NAMALWA (cell line): ENCODE results near the gene ADGRG1.
"Not testable (repeated sequence)": the region's sequence is repeated elsewhere in the genome, so short reads cannot be mapped to it uniquely, and the experiment has no call there.

Experiments
- DNase-seq: peaks from one replicate; pipeline ENCODE4 v3.0.0-alpha.2; 2015; ENCODE audit warnings: low spot score

The ADGRG1 gene

DNA sequence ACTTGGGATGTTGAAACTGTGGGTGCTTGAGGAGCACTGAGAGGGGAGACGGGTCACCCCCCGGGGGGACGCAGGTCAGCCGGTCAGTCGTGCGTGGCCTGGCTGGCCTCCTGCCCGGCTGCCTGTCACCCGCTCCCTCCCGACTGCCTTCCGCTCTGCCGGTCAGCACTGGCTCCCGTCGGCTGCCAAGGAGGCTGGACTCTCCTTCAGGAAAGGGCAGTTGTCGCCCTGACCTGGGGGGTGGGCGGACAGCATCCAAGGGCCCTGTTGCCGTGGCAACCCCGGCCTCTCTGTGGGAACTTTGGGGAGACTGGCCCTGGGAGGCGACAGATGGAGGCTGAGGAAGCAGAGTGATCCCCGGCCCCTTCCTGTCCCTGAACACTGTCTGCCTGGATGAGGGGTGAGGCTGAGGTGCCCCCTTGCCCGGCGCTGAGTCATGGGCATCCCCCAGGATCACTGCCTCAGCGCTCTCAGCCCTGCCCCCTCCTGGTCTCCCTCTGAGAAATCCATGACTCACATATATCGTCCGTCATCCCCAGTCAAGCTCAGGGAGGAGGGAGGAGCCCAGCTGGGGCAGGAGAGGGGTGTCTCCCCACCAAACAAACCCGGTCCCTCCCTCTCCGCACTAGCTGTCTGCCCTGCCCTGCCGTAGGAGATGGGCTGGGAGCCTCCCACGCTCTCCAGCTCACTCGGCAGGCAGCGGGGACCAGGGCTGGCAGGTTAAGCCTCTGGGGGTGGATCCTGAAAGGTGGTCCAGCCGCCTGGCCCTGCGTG, at the start of gene ADGRG1:
Gene ADGRG1, plus strand, starts transcription at position 623 of the 774 bp plus-strand sequence. CDS start 21,658 bp downstream, outside the sequence.
- no peak for DNase-seq

DNA sequence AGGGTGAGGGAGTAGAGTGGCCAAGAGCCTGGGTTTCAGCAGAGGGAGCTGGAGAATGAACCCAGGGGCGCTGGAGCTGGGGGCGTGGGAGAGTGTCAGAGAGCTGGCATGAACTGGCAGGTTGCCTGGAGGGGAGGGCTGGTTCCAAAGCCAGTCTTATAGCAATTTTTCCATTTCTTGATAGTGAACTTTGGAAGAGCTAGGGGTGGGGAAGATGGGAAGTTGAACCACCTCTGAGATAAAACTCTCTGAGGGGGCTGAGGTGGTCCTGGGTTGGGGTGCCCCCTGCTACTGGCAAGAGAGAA, 49.1 kb upstream of the ADGRG1 start:
- DNase-seq: no peak

DNA sequence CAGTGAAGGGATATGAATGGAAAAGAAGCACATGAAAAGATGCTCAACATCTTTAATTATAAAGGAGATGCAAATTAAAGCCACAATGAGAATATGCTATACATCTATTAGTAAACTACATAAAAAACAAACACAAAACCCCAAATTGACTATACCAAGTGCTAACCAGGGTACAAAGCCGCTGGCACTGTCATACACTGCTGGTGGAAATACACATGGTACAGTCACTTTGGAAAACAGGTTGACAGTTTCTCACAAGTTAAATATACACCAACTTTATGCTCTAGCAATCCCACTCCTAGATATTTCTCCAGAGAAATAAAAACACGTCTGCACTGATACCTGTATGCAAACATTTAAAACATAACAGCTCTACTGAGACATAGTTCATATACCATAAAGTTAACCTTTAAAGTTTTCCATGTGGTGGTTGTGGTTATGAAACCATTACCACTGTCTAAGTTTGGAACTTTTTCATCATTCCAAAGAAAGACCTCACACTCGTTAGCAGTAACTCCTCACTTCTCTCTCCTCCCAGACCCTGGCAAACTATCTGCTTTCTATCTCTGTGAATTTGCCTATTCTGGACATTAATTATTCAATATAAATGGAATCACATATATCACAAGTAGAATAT, 43.3 kb upstream of the ADGRG1 start:
- no peak for DNase-seq

DNA sequence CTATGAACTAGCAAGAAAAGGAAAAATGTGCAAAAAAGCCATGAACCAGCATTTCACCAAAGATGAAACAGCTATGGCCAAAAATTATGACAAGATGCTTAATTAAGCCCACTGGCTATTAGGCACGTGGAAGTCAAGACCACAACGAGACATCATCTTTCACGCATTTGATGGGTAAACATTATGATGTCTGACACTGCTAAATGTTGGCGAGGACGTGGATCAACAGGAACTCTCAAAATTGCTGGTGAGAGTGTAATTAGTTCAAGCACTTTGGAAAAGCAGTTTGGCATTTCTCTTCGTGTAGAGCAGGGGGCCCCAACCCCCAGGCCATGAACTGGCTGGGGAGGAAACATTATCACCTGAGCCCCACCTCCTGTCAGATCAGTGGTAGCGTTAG, 39.6 kb upstream of the ADGRG1 start:
- DNase-seq: no peak

DNA sequence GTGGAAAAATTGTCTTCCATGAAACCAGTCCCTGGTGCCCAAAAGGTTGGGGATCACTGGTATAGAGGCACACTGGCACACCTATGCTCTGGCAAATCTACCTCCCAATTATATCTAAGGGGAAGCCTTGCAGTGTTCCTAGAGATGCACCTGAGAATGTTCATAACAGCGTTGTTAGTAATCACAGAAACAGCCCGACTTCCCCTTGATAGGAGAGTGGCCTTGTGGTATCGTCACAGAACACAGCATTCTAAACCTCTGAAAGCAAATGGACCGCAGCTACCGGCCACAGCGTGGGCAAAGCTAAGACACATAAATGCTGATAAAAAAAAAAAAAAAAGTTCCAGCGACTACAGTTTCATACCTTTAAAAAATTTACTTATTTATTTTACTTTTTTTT, 39.1 kb upstream of the ADGRG1 start:
- no peak for DNase-seq

DNA sequence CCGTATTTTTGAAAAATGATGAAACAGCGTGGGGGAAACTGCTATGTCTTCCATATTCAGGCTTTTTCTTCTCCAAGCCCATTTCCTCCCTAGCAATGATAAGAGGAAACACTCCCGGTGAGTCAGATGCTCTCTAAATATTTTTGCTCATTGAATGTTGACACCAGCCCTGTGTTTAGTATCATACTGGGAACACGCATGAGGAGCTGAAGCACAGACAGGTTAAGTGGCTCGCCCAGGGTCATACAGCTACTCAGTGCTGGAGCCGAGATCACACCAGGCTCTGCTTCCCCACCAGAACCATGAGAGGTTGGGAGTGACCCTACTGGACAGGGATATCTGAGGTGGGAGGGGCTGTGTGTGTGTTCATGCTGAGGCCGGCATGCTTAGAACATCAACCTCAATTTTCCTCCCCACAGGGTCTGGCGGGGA, 37.8 kb upstream of the ADGRG1 start:
- no peak for DNase-seq

DNA sequence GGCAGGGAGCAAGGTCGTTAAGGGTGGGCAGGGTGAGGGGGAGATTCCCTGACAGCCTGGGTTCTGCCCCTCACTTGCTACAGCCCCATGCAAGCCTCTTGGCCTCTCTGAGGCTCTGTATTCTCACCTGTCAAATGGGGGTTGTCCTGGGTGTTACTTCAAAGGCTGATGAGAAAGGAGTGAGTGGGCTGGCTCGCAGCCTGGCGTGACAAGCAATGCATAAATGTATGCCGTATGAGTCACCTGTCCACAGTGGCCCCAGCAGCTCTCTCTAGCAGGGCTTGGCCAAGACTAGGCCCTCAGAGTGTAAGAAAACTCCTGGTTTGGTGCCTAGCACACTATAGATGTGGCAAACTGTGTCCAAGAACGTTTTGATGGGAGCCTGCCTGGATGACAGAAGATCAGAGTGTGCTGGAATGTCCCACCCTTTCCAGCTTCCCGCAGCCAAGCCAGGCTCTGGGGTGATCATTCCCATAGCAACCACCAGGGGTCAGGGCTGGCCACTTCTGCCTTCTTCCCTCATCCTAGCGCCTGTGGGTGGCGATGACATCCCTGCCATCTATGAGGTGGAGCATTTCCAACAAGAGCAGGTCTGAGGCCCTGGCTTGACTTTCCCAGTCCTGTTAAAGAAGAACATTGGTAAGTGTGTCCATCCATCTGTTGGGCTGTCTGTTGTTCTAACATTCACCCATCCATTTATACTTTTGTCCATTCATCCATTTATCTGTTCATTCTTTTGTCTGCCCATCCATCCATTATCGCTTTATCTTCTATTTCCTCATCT, 37.2 kb upstream of the ADGRG1 start:
- peak; percentile 69 for DNase-seq

DNA sequence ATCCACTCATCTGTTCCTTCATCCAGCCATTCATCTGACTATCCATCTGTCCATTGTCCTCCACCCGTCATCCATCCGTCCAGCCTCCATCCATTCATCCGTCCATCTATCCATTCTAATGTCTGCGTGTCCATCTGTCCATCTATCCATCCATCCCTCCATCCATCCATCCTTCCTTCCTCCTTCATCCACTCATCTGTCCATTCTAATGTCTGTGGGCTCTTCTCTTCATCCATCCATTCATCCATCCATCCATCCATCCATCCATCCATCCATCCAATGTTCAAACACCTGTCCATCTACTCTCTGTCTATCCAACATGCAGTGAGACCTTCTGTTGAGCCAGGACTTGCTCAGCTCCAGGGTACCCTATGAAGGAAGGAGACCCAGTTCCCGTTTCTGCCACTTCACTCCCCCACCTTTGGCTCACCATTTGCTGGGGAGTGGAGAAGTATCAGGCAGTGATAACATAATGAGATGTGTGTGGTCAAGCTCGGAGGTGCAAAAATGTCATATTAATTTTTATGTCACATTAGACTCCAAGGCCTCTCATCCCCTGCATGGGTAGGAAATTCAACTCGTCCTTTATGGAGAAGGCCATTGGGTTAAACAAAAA, 36.5 kb upstream of the ADGRG1 start:
- no peak for DNase-seq

DNA sequence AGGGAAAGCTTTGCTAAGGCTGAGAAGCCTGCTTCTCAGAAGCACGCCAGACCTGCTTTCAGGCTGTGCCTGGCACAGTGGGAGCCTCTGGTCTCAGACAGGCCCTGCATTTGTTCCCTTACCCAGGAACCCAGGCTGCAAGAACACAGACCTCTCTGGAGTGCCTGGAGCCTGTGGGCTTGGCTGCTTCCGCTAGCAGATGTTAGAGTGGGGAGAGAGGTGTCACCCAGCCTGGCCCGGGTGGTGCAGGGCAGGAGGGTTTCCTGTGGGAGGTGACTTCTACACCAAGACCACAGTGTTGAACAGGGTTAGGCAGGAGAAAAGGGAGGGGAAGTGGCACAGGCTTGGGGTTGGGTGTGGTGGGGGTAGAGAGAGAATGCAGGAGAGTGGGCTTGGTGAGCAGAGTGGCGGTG, 35.8 kb upstream of the ADGRG1 start:
- no peak for DNase-seq

DNA sequence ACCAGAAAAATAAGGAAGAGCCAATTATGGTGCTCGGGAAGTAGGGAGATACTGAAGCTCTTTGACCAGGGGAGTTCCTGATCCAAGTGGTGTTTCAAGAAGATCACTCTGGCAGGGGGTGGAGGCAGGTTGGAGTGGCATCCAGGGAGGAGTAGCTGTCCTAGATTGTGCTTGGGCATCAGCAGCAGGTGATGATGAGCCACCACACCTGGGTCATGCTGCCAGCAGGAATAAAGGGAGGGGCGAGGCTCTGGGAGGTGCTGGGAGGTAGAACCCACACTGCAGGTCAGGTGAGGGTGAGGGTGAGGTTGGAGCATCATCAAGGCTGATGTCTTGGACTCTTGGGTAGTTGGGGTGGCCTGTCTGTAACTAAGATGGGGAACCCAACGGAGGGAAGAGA, 35.4 kb upstream of the ADGRG1 start:
- DNase-seq: no peak

DNA sequence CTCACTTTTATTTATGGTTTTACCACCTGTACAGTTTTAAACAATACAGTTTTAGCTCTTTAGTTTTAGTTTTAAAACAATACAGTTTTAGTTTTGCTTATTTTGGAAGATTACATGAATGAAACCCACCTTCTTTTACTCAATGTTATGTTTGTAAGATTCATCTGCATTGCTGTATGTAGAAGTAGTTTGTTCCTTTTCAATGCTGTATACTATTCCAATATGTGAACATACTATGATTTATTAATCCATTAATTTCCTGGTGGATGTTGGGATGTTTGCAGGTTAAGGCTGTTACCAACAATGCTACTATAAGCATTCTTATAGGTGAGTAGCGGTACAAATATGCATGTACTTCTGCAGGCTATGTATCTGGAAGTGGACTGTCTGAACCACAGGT, 34.4 kb upstream of the ADGRG1 start:
- no peak for DNase-seq

DNA sequence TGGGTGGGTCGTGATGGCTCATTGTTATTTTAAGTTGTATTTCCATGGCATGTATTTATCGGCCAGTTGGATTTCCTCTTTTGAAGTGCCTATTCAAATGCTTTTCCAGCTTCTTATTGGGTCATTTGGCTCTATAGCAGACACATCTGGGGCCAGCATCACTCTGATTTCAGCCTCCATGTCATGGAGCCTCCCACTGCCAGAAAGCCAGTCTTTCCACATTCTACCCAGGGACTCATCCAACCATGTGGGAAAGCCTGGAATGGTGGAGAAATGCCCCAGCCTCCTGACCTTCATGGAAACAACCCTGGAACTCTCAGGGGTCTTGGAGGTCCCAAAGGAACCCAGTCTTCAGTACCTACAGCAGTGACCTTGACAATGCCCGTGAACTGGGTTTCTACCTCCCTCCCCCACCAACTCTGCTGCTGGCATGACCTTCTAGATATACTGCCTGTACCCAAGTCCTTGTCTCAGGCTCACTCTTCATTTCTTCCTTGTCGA, 33.8 kb upstream of the ADGRG1 start:
- DNase-seq: no peak

DNA sequence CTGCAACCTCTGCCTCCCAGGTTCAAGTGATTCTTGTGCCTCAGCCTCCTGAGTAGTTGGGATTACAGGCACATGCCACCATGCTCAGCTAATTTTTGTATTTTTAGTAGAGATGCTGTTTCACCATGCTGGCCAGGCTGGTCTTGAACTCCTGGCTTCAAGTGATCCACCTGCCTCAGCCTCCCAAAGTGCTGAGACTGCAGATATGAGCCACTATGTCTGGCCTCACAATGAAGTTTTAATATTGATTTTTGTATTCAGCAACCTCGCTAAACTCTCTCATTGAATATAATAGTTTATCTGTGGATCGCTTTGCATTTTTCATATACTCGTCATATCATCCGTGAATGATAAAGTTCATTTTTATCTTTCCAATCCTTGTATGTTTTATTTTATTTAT, 32.2 kb upstream of the ADGRG1 start:
- DNase-seq: not testable (repeated sequence)

DNA sequence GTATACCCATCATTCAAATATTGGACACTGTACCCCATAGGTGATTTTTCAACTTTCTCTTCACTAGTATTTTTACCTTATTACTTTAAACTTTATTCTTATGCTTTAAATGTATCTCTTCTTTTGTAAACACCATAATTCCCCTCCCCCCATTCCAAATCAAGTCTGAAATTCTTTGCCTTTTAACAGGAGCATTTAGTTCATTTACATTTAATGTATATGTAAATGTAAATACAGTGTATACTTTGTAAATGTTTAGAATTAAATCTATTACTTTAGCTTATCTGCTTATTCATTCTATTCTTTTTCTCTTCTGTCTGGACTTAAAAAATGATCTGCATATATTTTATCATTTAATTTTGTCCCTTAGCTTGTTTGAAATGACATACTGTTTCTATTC, 30.0 kb upstream of the ADGRG1 start:
- DNase-seq: no peak

DNA sequence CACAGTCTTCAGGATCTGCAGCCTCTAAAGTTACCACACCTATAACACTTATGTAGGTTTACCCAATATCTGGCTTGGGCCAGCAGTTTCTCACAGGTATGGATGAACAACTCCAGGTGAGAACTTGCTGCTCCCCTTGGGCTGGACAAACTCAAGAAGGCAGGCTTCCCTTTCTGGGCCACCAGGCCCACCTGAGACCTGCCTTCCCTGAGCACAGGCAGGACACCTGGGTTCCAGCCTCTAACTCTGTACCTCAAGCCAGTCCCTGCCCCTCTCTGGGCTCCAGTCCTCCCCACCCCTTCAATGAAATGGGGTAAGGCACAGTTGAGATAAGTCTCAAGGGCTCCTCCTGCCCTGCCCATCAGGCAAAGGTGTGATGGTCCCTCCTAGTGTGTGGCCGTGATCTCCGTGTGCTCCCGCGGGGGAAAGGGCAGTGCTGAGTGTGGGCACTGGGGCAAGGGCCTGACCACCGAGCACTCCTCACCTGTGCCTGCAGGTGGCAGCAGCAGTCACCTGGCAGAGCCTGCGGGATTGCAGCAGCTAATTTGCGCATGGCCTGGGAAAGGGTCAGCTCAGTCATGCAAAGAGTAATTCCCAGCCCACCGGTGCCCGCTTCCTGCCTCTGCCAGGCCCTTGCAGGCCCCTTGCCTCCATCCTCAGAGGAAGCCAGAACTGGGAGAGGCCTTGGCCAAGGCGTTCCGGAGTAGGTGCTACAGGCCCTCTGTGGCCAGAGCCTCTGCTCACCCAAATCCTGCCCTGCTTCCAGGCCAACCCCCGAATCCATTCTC, 28.2 kb upstream of the ADGRG1 start:
- DNase-seq: peak; percentile 31

DNA sequence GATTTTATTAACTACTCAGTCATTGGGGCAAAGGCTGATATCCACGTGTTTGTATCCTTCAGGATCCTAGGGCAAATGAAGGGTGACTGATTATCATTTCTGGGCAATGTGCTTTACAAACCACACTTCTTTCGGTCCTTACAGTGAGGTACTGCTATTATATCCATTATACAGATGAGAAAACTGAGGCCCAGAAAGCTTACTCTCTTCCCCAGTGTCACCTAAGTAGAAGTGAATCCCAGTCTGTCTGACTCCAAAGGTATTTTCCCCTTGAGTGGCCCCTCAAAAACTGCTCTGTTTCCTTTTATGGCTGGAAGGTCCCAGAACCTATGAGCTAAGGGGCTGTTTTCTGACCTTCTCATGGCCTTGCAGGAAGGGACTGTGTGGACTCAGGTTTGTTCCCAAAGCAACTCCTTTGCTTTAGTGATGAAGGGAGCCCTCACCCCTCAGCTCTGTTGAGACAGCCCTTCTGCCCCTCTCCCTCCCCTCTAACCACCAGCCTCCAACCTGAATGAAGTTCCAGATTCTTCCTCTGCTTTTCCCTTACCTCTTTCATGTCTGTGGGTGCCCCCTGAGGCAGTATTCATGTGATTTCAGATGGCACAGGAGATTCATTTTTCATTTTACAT, 27.4 kb upstream of the ADGRG1 start:
- DNase-seq: no peak

DNA sequence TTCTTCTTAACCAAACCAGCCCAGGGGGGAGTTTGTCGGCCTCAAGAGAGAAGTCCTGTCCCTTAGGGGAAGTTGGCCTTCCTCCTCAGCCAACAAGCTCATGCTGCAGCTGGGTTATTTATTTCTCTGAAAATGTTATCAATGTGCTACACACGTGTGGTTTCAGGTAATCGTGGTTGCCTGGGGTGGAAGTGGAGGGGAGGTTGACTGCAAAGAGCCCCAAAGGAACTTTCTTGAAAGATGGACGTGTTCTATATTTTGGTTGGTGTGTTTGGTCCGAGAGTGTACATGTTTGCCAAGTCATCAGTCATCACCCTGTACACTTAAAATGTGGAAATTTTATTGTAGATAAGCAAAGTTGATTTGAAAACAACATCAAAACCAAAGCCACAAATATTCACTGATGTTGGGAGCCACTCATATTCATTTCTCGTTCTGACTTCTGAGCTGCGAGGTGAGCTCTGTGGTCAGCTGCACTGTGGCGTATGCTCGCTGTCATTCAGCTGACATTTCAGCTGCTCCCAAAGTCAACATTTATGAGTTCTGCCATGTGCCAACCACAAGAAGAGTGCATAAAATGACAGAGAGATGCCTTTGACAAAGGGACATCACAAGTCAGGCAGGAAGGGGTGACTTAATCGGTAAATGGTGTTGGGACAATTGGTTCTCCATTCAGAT, 26.5 kb upstream of the ADGRG1 start:
- no peak for DNase-seq

DNA sequence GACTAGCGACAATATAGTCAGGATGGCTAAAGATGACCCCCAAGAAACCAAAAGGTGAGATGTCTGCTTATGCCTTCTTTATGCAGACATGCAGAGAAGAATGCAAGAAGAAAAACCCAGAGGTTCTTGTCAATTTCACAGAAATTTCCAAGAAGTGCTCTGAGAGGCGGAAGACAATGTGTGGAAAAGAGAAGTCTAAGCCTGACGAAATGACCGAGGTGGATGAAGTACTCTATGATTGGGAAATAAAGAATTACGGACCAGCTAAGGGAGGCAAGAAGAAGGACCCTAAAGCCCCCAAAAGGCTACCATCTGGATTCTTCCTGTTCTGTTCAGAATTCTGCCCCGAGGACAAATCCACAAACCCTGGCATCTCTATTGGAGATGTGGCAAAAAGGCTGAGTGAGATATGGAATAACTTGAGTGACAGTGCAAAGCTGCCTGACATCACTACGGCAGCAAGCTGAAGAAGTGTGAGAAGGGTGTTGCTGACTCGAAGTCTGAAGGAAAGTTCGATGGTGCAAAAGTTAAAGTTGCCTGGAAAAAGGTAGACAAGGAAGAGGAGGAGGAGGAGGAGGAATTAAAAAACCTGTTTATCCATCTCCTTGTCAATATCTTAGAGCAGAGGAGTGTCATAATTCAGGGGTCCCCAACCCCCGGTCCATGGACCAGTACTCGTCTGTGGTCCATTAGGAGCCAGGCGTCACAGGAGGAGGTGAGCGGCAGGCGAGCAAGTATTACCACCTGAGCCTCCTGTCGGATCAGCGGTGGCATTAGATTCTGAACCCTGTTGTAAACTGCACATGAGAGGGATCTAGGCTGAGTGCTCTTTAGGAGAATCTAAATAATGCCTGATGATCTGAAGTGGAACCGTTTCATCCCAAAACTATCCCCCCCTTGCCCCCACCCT, 25.1 kb upstream of the ADGRG1 start:
- no peak for DNase-seq

DNA sequence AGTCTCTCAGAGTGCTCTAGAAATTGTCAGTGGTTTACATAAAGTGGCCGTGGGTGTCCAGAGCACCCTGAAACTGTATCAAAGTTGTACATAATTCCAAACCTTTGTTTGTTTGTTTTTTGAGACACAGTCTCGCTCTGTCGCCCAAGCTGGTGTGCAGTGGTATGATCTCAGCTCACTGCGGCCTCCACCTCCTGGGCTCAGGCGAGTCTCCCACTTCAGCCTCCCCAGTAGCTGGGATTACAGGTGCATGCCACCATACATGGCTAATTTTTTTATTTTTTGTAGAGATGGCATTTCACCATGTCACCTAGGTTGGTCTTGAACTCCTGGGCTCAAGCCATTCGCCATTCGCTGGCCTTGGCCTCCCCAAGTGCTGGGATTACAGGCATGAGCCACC, 24.3 kb upstream of the ADGRG1 start:
- DNase-seq: no peak
